Vagina (tissue), 2 donors: ENCODE data around the gene RBM17.

Source experiments
- POLR2A ChIP-seq, 2 donors: fragments of 450-650 bp; IDR thresholded peaks; one replicate each; pipeline ENCODE4 v1.6.1; 2017; ENCODE audit warnings: antibody characterized with exemption in 2 of 2, mild to moderate bottlenecking in 2 of 2, moderate library complexity in 2 of 2
- POLR2AphosphoS5 ChIP-seq, 2 donors: sonication (generic); formaldehyde crosslinking; IDR thresholded peaks; one replicate each; pipeline ENCODE4 v1.9.0; 2017; ENCODE audit warnings: antibody characterized with exemption in 2 of 2, mild to moderate bottlenecking in 2 of 2, low read depth in 1 of 2; ENCODE audit not compliant: insufficient read depth in 1 of 2
- TF ChIP-seq, protein P1 (sequence below), 3 experiments: fragments of 450-650 bp in 2 of 3; fragments of 200-600 bp in 1 of 3; sonication (generic) in 1 of 3; IDR thresholded peaks; one replicate each; pipeline ENCODE4 v1.5.1; 2017 to 2019; ENCODE audit warnings: antibody characterized with exemption in 3 of 3, mild to moderate bottlenecking in 2 of 3, moderate library complexity in 2 of 3

DNA sequence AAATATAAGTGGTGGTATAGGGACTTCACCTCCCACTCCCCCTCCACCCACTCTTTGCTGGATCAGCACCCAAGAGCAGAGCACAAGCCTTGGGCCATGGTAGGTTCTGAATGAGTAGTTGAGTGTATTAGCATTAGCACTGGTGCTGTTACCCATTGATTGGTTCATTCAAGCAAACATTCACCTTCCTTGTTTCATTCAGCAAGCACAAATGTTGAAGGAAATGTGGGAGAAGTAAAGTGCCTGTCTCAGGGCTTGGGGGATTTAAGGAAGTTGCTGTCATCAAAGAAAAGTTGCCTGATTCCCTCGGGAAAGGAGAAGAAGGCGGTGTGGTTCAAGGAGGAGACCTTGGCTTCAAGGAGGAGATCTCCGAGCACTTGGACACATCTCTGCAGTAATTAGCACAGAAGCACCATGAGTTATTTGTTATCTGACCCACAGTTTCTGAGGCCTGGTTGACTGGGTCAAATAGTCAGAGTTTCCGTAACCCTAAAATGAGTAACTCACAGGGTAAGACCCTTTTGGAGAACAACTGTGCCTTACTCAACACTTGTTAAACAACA is 44.0 kb upstream of the RBM17 start:
- TF ChIP-seq, protein P1, sequence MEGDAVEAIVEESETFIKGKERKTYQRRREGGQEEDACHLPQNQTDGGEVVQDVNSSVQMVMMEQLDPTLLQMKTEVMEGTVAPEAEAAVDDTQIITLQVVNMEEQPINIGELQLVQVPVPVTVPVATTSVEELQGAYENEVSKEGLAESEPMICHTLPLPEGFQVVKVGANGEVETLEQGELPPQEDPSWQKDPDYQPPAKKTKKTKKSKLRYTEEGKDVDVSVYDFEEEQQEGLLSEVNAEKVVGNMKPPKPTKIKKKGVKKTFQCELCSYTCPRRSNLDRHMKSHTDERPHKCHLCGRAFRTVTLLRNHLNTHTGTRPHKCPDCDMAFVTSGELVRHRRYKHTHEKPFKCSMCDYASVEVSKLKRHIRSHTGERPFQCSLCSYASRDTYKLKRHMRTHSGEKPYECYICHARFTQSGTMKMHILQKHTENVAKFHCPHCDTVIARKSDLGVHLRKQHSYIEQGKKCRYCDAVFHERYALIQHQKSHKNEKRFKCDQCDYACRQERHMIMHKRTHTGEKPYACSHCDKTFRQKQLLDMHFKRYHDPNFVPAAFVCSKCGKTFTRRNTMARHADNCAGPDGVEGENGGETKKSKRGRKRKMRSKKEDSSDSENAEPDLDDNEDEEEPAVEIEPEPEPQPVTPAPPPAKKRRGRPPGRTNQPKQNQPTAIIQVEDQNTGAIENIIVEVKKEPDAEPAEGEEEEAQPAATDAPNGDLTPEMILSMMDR (IDR thresholded peaks at IDR 0.05) = no peak
- TF ChIP-seq POLR2A (IDR thresholded peaks at IDR 0.05) (no peak), POLR2AphosphoS5 (IDR thresholded peaks at IDR 0.05; ENCODE audit: insufficient read depth in 1 of 2, low read depth in 1 of 2) (no peak)
